Mesenchymal stem cell (in vitro differentiated cells and primary cell): ENCODE data around the gene ZC3H18.

Experiments
- DNase-seq: peaks from one replicate; pipeline ENCODE4 v3.0.0-alpha.2; 2013
- H2AFZ ChIP-seq: one replicate; pipeline ENCODE4 v1.6.1; 2013; ENCODE audit warnings: low read depth, mild to moderate bottlenecking, control low read depth, inconsistent platforms, low read length, moderate library complexity
- H2AK5ac ChIP-seq: 2 replicates; pipeline ENCODE4 v1.6.1; 2013; ENCODE audit warnings: low read length, moderate library complexity, mild to moderate bottlenecking, inconsistent platforms; ENCODE audit not compliant: severe bottlenecking
- H2BK120ac ChIP-seq: one replicate; pipeline ENCODE4 v1.6.1; 2013; ENCODE audit warnings: low read depth, mild to moderate bottlenecking, inconsistent platforms, low read length, moderate library complexity
- H2BK12ac ChIP-seq, 2 experiments: one replicate each; pipeline ENCODE4 v1.6.1; 2013; ENCODE audit warnings: inconsistent platforms in 2 of 2, low read length in 2 of 2, mild to moderate bottlenecking in 2 of 2, moderate library complexity in 2 of 2, control low read depth in 1 of 2
- H2BK15ac ChIP-seq: one replicate; pipeline ENCODE4 v1.6.1; 2013; ENCODE audit warnings: mild to moderate bottlenecking, low read depth, inconsistent platforms; ENCODE audit not compliant: poor library complexity, severe bottlenecking
- H2BK5ac ChIP-seq: 2 replicates; pipeline ENCODE4 v1.6.1; 2013; ENCODE audit warnings: low read depth, mild to moderate bottlenecking, low read length, control low read depth, inconsistent platforms; ENCODE audit not compliant: poor library complexity, severe bottlenecking
- H3K14ac ChIP-seq, 2 experiments: one replicate each; pipeline ENCODE4 v1.6.1; 2013; ENCODE audit warnings: inconsistent platforms in 2 of 2, low read length in 2 of 2, control low read depth in 1 of 2, mild to moderate bottlenecking in 1 of 2, moderate library complexity in 1 of 2
- H3K18ac ChIP-seq, 2 experiments: one replicate each; pipeline ENCODE4 v1.6.1; 2013; ENCODE audit warnings: inconsistent platforms in 2 of 2, low read length in 2 of 2, control low read depth in 1 of 2, low read depth in 1 of 2, mild to moderate bottlenecking in 1 of 2
- H3K23ac ChIP-seq, 2 experiments: one replicate each; pipeline ENCODE4 v1.6.1; 2013; ENCODE audit warnings: inconsistent platforms in 2 of 2, low read length in 2 of 2, mild to moderate bottlenecking in 2 of 2, moderate library complexity in 2 of 2, control low read depth in 1 of 2
- H3K27ac ChIP-seq: 2 replicates; pipeline ENCODE4 v1.5.1; 2013; ENCODE audit warnings: mild to moderate bottlenecking, moderate library complexity, low read length, control low read depth, inconsistent platforms; ENCODE audit not compliant: poor library complexity, severe bottlenecking
- H3K27me3 ChIP-seq, 2 experiments: 2 replicates each; pipeline versions ENCODE4 v1.6.1 to v1.7.0; 2013; ENCODE audit warnings: low read length in 2 of 2, mild to moderate bottlenecking in 2 of 2, moderate library complexity in 2 of 2, control low read depth in 1 of 2, inconsistent platforms in 1 of 2; ENCODE audit not compliant: control insufficient read depth in 1 of 2, insufficient read depth in 1 of 2
- H3K36me3 ChIP-seq, 2 experiments: 2 replicates each; pipeline versions ENCODE4 v1.6.1 to v1.7.0; 2013; ENCODE audit warnings: low read length in 2 of 2, control low read depth in 1 of 2, inconsistent platforms in 1 of 2, low read depth in 1 of 2, mild to moderate bottlenecking in 1 of 2; ENCODE audit not compliant: insufficient read depth in 2 of 2, control insufficient read depth in 1 of 2
- H3K4ac ChIP-seq, 2 experiments: one replicate each; pipeline ENCODE4 v1.6.1; 2013; ENCODE audit warnings: inconsistent platforms in 2 of 2, low read length in 2 of 2, mild to moderate bottlenecking in 2 of 2, moderate library complexity in 2 of 2, control low read depth in 1 of 2, low read depth in 1 of 2
- H3K4me1 ChIP-seq: 2 replicates; pipeline ENCODE4 v1.6.1; 2013; ENCODE audit warnings: low read depth, low read length, control low read depth; ENCODE audit not compliant: control insufficient read depth, insufficient read depth
- H3K4me2 ChIP-seq: 2 replicates; pipeline ENCODE4 v1.6.1; 2013; ENCODE audit warnings: low read length, mild to moderate bottlenecking, inconsistent platforms; ENCODE audit not compliant: poor library complexity, severe bottlenecking
- H3K4me3 ChIP-seq, 2 experiments: 2 replicates each; pipeline versions ENCODE4 v1.5.1 to v1.7.0; 2013; ENCODE audit warnings: low read length in 2 of 2, mild to moderate bottlenecking in 2 of 2, control low read depth in 1 of 2, low read depth in 1 of 2; ENCODE audit not compliant: insufficient read depth in 1 of 2
- H3K79me1 ChIP-seq: replicated peaks from 2 replicates; pipeline ENCODE4 v1.6.1; 2013; ENCODE audit warnings: mild to moderate bottlenecking, control low read depth, low read length, inconsistent platforms; ENCODE audit not compliant: poor library complexity, severe bottlenecking
- H3K9ac ChIP-seq: 2 replicates; pipeline ENCODE4 v1.7.0; 2013; ENCODE audit warnings: mild to moderate bottlenecking, low read length, moderate library complexity
- H3K9me3 ChIP-seq: 2 replicates; pipeline ENCODE4 v1.7.0; 2013; ENCODE audit warnings: mild to moderate bottlenecking, low read length; ENCODE audit not compliant: control insufficient read depth
- H4K8ac ChIP-seq: one replicate; pipeline ENCODE4 v1.6.1; 2013; ENCODE audit warnings: inconsistent platforms, mild to moderate bottlenecking, low read length, moderate library complexity
- H4K91ac ChIP-seq: one replicate; pipeline ENCODE4 v1.6.1; 2013; ENCODE audit warnings: mild to moderate bottlenecking, low read length, inconsistent platforms
- WGBS: methylation state at CpG from one replicate; pipeline ENCODE4 v1.1.7; 2013; ENCODE audit warnings: mixed read lengths; 5-methylcytosine and 5-hydroxymethylcytosine counted together

ZC3H18 gene

GRCh38 chr16:88640498-88641247, 70.5 kb downstream of the ZC3H18 start:
- Histone ChIP-seq H3K4me1 (peaks cover 6% of the 10 kb centered on the region), H2BK120ac (no peak overlapping the region), H2BK5ac (no peak overlapping the region), H3K36me3 (peaks cover 0 to 33% of the 10 kb centered on the region in 2 experiments), H3K4me3 (no peak overlapping the region), H3K4ac (no peak overlapping the region), H3K23ac (no peak overlapping the region), H3K27ac (no peak overlapping the region), H4K91ac (no peak overlapping the region), H2AFZ (no peak overlapping the region), H4K8ac (no peak overlapping the region), H3K9ac (no peak overlapping the region), H3K14ac (no peak overlapping the region), H3K4me2 (no peak overlapping the region), H2AK5ac (no peak overlapping the region), H3K9me3 (no peaks in the 10 kb centered on the region), H3K79me1 (peaks cover 6% of the 10 kb centered on the region), H2BK15ac (no peak overlapping the region), H3K18ac (no peak overlapping the region), H2BK12ac (no peak overlapping the region), H3K27me3 (peaks cover 26 to 53% of the 10 kb centered on the region in 2 experiments)
- 82% methylated on average over 17 of the region's 17 CpGs for WGBS
- no peak for DNase-seq

GRCh38 chr16:88642881-88643643, 72.9 kb downstream of the ZC3H18 start:
- no peak overlapping the region for H3K4ac ChIP-seq
- no peak overlapping the region for H3K27ac ChIP-seq
- H2AFZ ChIP-seq = no peak overlapping the region
- H3K18ac ChIP-seq = no peak overlapping the region
- peaks cover 0 to 54% of the 10 kb centered on the region in 2 experiments for H3K36me3 ChIP-seq
- H2AK5ac ChIP-seq = no peak overlapping the region
- no peak overlapping the region for H3K9ac ChIP-seq
- no peak overlapping the region for H3K14ac ChIP-seq
- no peak overlapping the region for H2BK15ac ChIP-seq
- H3K4me2 ChIP-seq = no peak overlapping the region
- 91% methylated on average over 49 of the region's 58 CpGs for WGBS
- H3K27me3 ChIP-seq = peaks cover 26 to 33% of the 10 kb centered on the region in 2 experiments
- H2BK5ac ChIP-seq = no peak overlapping the region
- H3K4me3 ChIP-seq = no peak overlapping the region
- peaks cover 20% of the 10 kb centered on the region for H3K79me1 ChIP-seq
- H3K4me1 ChIP-seq = peaks cover 12% of the 10 kb centered on the region
- no peaks in the 10 kb centered on the region for H3K9me3 ChIP-seq
- no peak overlapping the region for H3K23ac ChIP-seq
- no peak overlapping the region for H4K8ac ChIP-seq
- H4K91ac ChIP-seq = no peak overlapping the region
- DNase-seq = no peak
- no peak overlapping the region for H2BK12ac ChIP-seq
- H2BK120ac ChIP-seq = no peak overlapping the region

DNA sequence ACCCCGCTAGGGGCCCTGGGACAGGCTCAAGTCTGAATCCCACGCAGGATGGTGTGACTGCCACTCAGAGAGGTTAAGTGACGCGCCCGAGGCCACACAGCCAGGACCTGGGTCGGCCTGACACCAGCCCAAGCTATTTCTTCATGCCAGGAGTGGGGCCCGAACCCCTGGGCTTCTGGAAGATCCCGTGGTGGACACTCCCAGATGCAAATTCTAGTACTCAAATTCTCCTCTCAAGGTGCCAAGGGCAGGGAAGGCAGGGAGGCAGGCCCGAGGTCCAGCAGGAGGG, 73.4 kb downstream of the ZC3H18 start:
- peaks cover 14% of the 10 kb centered on the region for H3K4me1 ChIP-seq

DNA sequence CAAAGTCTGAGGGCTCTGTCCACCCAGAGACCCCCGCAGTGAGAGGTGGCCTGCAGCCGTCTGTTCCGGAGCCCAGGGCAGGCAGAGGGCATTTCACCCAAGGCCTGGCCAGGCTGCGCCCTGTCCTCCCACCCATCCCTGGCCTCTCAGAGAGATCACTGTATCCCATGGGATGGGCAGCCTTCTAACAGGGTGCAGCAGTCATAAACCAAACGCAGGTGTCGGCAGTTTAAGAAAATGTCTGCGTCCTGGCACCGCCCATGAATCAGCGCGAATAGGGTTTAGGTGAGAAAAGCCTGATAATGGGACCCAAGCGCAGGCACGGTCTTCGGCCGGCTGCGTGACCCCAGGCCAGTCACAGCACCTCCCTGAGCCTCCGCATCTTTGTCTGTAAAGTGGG, 75.3 kb downstream of the ZC3H18 start:
- H2AK5ac ChIP-seq = no peak overlapping the region
- H3K4me2 ChIP-seq = no peak overlapping the region
- H2BK120ac ChIP-seq = no peak overlapping the region
- no peak overlapping the region for H3K14ac ChIP-seq
- H2BK5ac ChIP-seq = no peak overlapping the region
- no peak overlapping the region for H3K18ac ChIP-seq
- H3K27ac ChIP-seq = no peak overlapping the region
- no peak overlapping the region for H4K91ac ChIP-seq
- WGBS = 96% methylated on average over 15 of the region's 16 CpGs
- no peak overlapping the region for H2BK12ac ChIP-seq
- DNase-seq = no peak
- H3K9ac ChIP-seq = no peak overlapping the region
- no peak overlapping the region for H3K23ac ChIP-seq
- no peak overlapping the region for H3K4me3 ChIP-seq
- H3K4me1 ChIP-seq = peaks cover 26% of the 10 kb centered on the region
- peaks cover 23% of the 10 kb centered on the region for H3K79me1 ChIP-seq
- H3K9me3 ChIP-seq = no peaks in the 10 kb centered on the region
- H2BK15ac ChIP-seq = no peak overlapping the region
- H3K4ac ChIP-seq = no peak overlapping the region
- peaks cover 4 to 9% of the 10 kb centered on the region in 2 experiments for H3K27me3 ChIP-seq
- no peak overlapping the region for H4K8ac ChIP-seq
- H2AFZ ChIP-seq = no peak overlapping the region
- peaks cover 0 to 56% of the 10 kb centered on the region in 2 experiments for H3K36me3 ChIP-seq

More for the DNA sequence above, 73.4 kb downstream of the ZC3H18 start:
- no peak overlapping the region for H4K91ac ChIP-seq
- peaks cover 22 to 28% of the 10 kb centered on the region in 2 experiments for H3K27me3 ChIP-seq
- no peak overlapping the region for H2AFZ ChIP-seq
- no peaks in the 10 kb centered on the region for H3K9me3 ChIP-seq
- no peak overlapping the region for H4K8ac ChIP-seq
- no peak overlapping the region for H2AK5ac ChIP-seq
- H3K23ac ChIP-seq = no peak overlapping the region
- peaks cover 0 to 56% of the 10 kb centered on the region in 2 experiments for H3K36me3 ChIP-seq
- peaks cover 23% of the 10 kb centered on the region for H3K79me1 ChIP-seq
- no peak overlapping the region for H2BK12ac ChIP-seq
- no peak overlapping the region for H3K4me2 ChIP-seq
- H2BK120ac ChIP-seq = no peak overlapping the region
- no peak overlapping the region for H3K9ac ChIP-seq
- WGBS = 85% methylated on average over 9 of the region's 9 CpGs
- DNase-seq = no peak
- no peak overlapping the region for H2BK5ac ChIP-seq
- H3K18ac ChIP-seq = no peak overlapping the region
- H2BK15ac ChIP-seq = no peak overlapping the region
- no peak overlapping the region for H3K4me3 ChIP-seq
- no peak overlapping the region for H3K4ac ChIP-seq
- no peak overlapping the region for H3K14ac ChIP-seq
- no peak overlapping the region for H3K27ac ChIP-seq
